HepG2 (cell line): ENCODE measurements around the gene NMRAL1. TPM values are rescaled to one million over a fixed set of nuclear protein-coding genes. Genes with fewer than 3 reads are reported as not detected.

Experiments
- CEBPB ChIP-seq: IDR thresholded peaks from 2 replicates; pipeline ENCODE4 v1.6.1; 2011; ENCODE audit warnings: low read depth, low read length, improper control_type of control experiment, borderline replicate concordance
- CEBPG ChIP-seq: IDR thresholded peaks from 2 replicates; pipeline ENCODE4 v1.6.1; 2016
- ELF1 ChIP-seq: sonication (generic); formaldehyde crosslinking; IDR thresholded peaks from 2 replicates; pipeline ENCODE4 v1.4.0; 2020; ENCODE audit warnings: missing genetic modification reagents
- FOSL2 ChIP-seq: sonication (generic); formaldehyde crosslinking; IDR thresholded peaks from 2 replicates; pipeline ENCODE4 v1.4.0; 2020; ENCODE audit warnings: missing genetic modification reagents
- FOXA3 ChIP-seq: IDR thresholded peaks from 2 replicates; pipeline ENCODE4 v1.6.1; 2016; ENCODE audit warnings: missing genetic modification reagents, missing compliant biosample characterization
- GLI4 ChIP-seq: sonication (generic); formaldehyde crosslinking; IDR thresholded peaks from 2 replicates; pipeline ENCODE4 v1.5.1; 2020; ENCODE audit warnings: missing genetic modification reagents, mild to moderate bottlenecking, moderate library complexity, borderline replicate concordance
- IRF2 ChIP-seq: IDR thresholded peaks from 2 replicates; pipeline ENCODE4 v1.6.1; 2018; ENCODE audit warnings: missing genetic modification reagents, missing compliant biosample characterization
- MAX ChIP-seq: IDR thresholded peaks from 2 replicates; pipeline ENCODE4 v1.6.1; 2012; ENCODE audit warnings: inconsistent platforms
- MTF2 ChIP-seq: sonication (generic); formaldehyde crosslinking; IDR thresholded peaks from 2 replicates; pipeline ENCODE4 v1.5.0; 2020; ENCODE audit warnings: missing genetic modification reagents, borderline replicate concordance
- MXD1 ChIP-seq: sonication (generic); formaldehyde crosslinking; IDR thresholded peaks from 2 replicates; pipeline ENCODE4 v1.4.0; 2020; ENCODE audit warnings: mild to moderate bottlenecking, missing genetic modification reagents
- NR2C2 ChIP-seq: sonication (generic); formaldehyde crosslinking; IDR thresholded peaks from 2 replicates; pipeline ENCODE4 v1.4.0; 2020; ENCODE audit warnings: missing genetic modification reagents, mild to moderate bottlenecking, moderate library complexity, borderline replicate concordance
- PAX8 ChIP-seq: sonication (generic); formaldehyde crosslinking; IDR thresholded peaks from 2 replicates; pipeline ENCODE4 v1.8.0; 2022; ENCODE audit warnings: mild to moderate bottlenecking, missing genetic modification reagents, borderline replicate concordance
- REXO4 ChIP-seq: sonication (generic); formaldehyde crosslinking; IDR thresholded peaks from 2 replicates; pipeline ENCODE4 v1.8.0; 2022; ENCODE audit warnings: missing genetic modification reagents, mild to moderate bottlenecking, borderline replicate concordance
- SALL2 ChIP-seq: sonication (generic); formaldehyde crosslinking; IDR thresholded peaks from 2 replicates; pipeline ENCODE4 v1.8.1; 2023; ENCODE audit warnings: mild to moderate bottlenecking, missing genetic modification reagents, inconsistent platforms
- SIX1 ChIP-seq: sonication (generic); formaldehyde crosslinking; IDR thresholded peaks from 2 replicates; pipeline ENCODE4 v1.4.0; 2020; ENCODE audit warnings: missing genetic modification reagents, borderline replicate concordance
- THAP9 ChIP-seq: sonication (generic); formaldehyde crosslinking; IDR thresholded peaks from 2 replicates; pipeline ENCODE4; 2020; ENCODE audit warnings: missing genetic modification reagents, mild to moderate bottlenecking, borderline replicate concordance
- TRIM24 ChIP-seq: sonication (generic); formaldehyde crosslinking; IDR thresholded peaks from 2 replicates; pipeline ENCODE4 v1.8.0; 2022; ENCODE audit warnings: mild to moderate bottlenecking, missing genetic modification reagents
- XRCC5 ChIP-seq: fragments of 200-400 bp; formaldehyde crosslinking; optimal IDR thresholded peaks from 2 replicates; pipeline ENCODE3; 2017; ENCODE audit warnings: mild to moderate bottlenecking, low read length
- ZBTB33 ChIP-seq: sonication (generic); formaldehyde crosslinking; IDR thresholded peaks from 2 replicates; pipeline ENCODE4 v1.4.0; 2020; ENCODE audit warnings: missing genetic modification reagents
- ZNF224 ChIP-seq: sonication (generic); formaldehyde crosslinking; IDR thresholded peaks from 2 replicates; pipeline ENCODE4 v1.5.0; 2020; ENCODE audit warnings: mild to moderate bottlenecking, missing genetic modification reagents
- ZNF326 ChIP-seq: sonication (generic); formaldehyde crosslinking; IDR thresholded peaks from 2 replicates; pipeline ENCODE4 v1.4.0; 2020; ENCODE audit warnings: missing genetic modification reagents, borderline replicate concordance
- ZNF362 ChIP-seq: sonication (generic); formaldehyde crosslinking; IDR thresholded peaks from 2 replicates; pipeline ENCODE4 v1.4.0; 2020; ENCODE audit warnings: missing genetic modification reagents, mild to moderate bottlenecking, borderline replicate concordance
- ZNF614 ChIP-seq: IDR thresholded peaks from 2 replicates; pipeline ENCODE4 v1.6.1; 2018; ENCODE audit warnings: missing biosample characterization, missing genetic modification reagents, inconsistent platforms, borderline replicate concordance
- ZNF788 ChIP-seq: sonication (generic); formaldehyde crosslinking; IDR thresholded peaks from 2 replicates; pipeline ENCODE4 v1.5.0; 2020; ENCODE audit warnings: mild to moderate bottlenecking, missing genetic modification reagents, borderline replicate concordance
- ZNF792 ChIP-seq: IDR thresholded peaks from 2 replicates; pipeline ENCODE4 v1.6.1; 2016
- polyA plus RNA-seq, 8 experiments: library from polyadenylated mRNA; depleted of rRNA in 3 of 8; stranded (reverse) in 7 of 8; unstranded in 1 of 8; fragments of >200 nt; fragmentation: Illumina TruSeq in 4 of 8; extraction: Trizol in 4 of 8; gene quantifications; 2 replicates each; pipeline versions ENCODE4 v1.2.1 to v1.2.3, GENCODE V29; 2011 to 2016; ENCODE audit warnings: low read depth in 4 of 8, missing spikeins in 1 of 8, mixed read lengths in 1 of 8; ENCODE audit not compliant: insufficient read depth in 1 of 8
- total RNA-seq, 5 experiments: library from RNA; depleted of rRNA; stranded (reverse); fragments of >200 nt; fragmentation: Illumina TruSeq; extraction: Trizol; gene quantifications; 2 replicates each; pipeline ENCODE4 v1.2.3, GENCODE V29; 2016; ENCODE audit warnings: low read depth in 1 of 5

NMRAL1 gene
- total and polyA plus RNA-seq, 2 of the 13 experiments (the other 11 are each of a cell fraction or from before 2014, with no cell fraction given) = 30.8 to 33.1 TPM

- TF ChIP-seq THAP9 (CRISPR knock-in tag) (peak; percentile 88), ZNF792 (CRISPR knock-in tag) (no peak), CEBPB (peak; percentile 19; the same call in 1 of the 2 replicates), ZNF788 (peak; percentile 20; the same call in 1 of the 2 replicates), MTF2 (CRISPR knock-in tag) (no peak), FOSL2 (CRISPR knock-in tag) (0 out of 2 replicates have a peak, but pooled peaks have one; percentile 2), TRIM24 (CRISPR knock-in tag) (no peak), XRCC5 (no peak), ZNF326 (CRISPR knock-in tag) (no peak), NR2C2 (CRISPR knock-in tag) (peak; percentile 82; the same call in 1 of the 2 replicates), ELF1 (CRISPR knock-in tag) (peak; percentile 94), ZNF614 (no peak), IRF2 (no peak), MXD1 (CRISPR knock-in tag) (peak; percentile 96), ZNF362 (CRISPR knock-in tag) (no peak), GLI4 (CRISPR knock-in tag) (no peak; the same call in 1 of the 2 replicates), SALL2 (CRISPR knock-in tag) (no peak), ZNF224 (CRISPR knock-in tag) (no peak), PAX8 (CRISPR knock-in tag) (no peak; the same call in 1 of the 2 replicates), MAX (peak; percentile 74), ZBTB33 (peak; percentile 12; the same call in 1 of the 2 replicates), CEBPG (CRISPR knock-in tag) (peak; percentile 81), REXO4 (CRISPR knock-in tag) (no peak), SIX1 (no peak), FOXA3 (CRISPR knock-in tag) (peak; percentile 5; the same call in 1 of the 2 replicates)
Measured at GRCh38 chr16:4425378-4426020, 48.9 kb downstream of the NMRAL1 start, which contains the start of gene DNAJA3 (continued).
